ENCODE data around the gene PATZ1. TPM values are rescaled to one million over a fixed set of nuclear protein-coding genes. Genes with fewer than 3 reads are reported as not detected.

The PATZ1 gene
- total RNA-seq, 1 donor from 2014 or later = 27.6 TPM

DNA sequence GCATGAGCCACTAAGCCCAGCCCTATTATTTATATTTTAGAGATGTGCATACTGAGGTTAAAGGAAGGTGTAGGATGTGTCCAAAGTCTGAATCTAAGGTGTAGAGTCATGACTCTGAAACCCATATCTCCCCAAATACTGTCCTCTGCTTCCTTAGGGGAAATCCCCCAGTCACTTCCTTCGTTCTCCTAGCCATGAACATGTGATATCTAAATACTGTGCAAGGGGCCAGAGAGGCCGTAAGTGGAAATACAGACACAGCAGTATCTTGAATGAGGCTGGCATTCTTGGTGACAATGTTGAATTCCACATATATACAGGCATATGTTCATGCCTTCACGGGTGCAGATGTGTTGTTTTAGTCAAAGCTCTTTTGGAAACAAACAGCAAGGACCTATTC, 21.3 kb upstream of the PATZ1 start:
- no peak overlapping the region for H3K27ac Mint-ChIP-seq (ENCODE audit: unreplicated experiment)
- TF ChIP-seq, protein P1, sequence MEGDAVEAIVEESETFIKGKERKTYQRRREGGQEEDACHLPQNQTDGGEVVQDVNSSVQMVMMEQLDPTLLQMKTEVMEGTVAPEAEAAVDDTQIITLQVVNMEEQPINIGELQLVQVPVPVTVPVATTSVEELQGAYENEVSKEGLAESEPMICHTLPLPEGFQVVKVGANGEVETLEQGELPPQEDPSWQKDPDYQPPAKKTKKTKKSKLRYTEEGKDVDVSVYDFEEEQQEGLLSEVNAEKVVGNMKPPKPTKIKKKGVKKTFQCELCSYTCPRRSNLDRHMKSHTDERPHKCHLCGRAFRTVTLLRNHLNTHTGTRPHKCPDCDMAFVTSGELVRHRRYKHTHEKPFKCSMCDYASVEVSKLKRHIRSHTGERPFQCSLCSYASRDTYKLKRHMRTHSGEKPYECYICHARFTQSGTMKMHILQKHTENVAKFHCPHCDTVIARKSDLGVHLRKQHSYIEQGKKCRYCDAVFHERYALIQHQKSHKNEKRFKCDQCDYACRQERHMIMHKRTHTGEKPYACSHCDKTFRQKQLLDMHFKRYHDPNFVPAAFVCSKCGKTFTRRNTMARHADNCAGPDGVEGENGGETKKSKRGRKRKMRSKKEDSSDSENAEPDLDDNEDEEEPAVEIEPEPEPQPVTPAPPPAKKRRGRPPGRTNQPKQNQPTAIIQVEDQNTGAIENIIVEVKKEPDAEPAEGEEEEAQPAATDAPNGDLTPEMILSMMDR (IDR thresholded peaks at IDR 0.05) = no peak
- H3K9me3 Mint-ChIP-seq (ENCODE audit: unreplicated experiment) = no peaks in the 10 kb centered on the region
- H3K27me3 Mint-ChIP-seq (ENCODE audit: unreplicated experiment) = no peaks in the 10 kb centered on the region
- H3K4me3 Mint-ChIP-seq (ENCODE audit: unreplicated experiment) = no peak overlapping the region
- H3K4me1 Mint-ChIP-seq (ENCODE audit: unreplicated experiment) = no peaks in the 10 kb centered on the region
- no peak for DNase-seq (ENCODE audit: extremely low spot score, unreplicated experiment)
- H3K36me3 Mint-ChIP-seq (ENCODE audit: unreplicated experiment) = no peaks in the 10 kb centered on the region

DNA sequence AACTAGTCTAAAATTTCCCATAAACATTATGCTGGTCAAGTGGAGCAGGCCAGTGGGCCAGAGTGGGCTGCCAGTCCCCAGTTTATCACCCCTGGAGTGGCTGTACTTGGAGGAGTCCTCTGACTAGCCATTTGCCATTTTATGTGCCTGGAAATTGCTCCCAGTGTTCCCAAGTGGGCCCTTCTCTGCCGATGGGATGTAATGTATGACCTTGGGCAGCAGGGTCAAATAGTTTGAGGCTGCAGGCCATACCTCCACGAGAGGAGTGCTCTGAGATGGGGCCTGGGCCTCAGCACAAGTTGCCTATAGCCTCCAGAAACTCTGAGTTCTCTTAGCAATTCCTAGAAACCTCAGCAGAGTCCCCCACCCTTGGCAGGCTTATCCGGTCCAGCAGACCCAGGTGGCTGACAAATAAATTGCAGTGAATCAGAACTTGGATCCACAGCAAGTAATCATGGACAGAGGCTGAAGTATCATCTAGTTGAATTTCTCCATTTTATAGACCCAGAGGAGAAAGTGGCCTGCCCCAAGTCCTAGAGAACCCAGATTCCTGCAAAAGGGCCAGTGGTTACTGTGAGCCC, 17.8 kb upstream of the PATZ1 start:
- H3K9me3 Mint-ChIP-seq (ENCODE audit: unreplicated experiment) = no peaks in the 10 kb centered on the region
- no peak overlapping the region for H3K27ac Mint-ChIP-seq (ENCODE audit: unreplicated experiment)
- no peak for DNase-seq (ENCODE audit: extremely low spot score, unreplicated experiment)
- H3K4me1 Mint-ChIP-seq (ENCODE audit: unreplicated experiment) = no peaks in the 10 kb centered on the region
- TF ChIP-seq, protein P1 (IDR thresholded peaks at IDR 0.05) = no peak
- no peak overlapping the region for H3K4me3 Mint-ChIP-seq (ENCODE audit: unreplicated experiment)
- H3K36me3 Mint-ChIP-seq (ENCODE audit: unreplicated experiment) = no peaks in the 10 kb centered on the region
- peaks cover 6% of the 10 kb centered on the region for H3K27me3 Mint-ChIP-seq (ENCODE audit: unreplicated experiment)

DNA sequence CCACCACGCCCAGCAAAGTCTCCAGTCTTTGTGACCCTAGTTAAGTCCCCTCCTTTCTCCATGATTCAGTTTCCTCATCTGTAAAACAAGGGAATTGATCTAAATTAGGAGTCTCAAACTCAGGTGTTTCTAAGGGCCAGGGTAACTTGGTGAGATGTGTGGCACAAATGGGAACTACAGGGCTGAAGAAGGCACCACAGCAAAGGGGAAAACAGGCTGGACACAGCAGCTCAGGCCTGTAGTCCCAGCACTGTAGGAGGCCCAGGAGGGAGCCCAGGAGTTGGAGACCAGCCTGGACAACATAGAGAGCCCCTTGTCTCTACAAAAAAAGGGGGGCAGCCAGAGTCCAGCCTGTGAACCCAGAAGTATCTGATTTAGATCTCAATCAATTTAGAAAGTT, 15.6 kb upstream of the PATZ1 start:
- H3K27ac Mint-ChIP-seq (ENCODE audit: unreplicated experiment) = no peak overlapping the region
- H3K27me3 Mint-ChIP-seq (ENCODE audit: unreplicated experiment) = peaks cover 6% of the 10 kb centered on the region
- H3K36me3 Mint-ChIP-seq (ENCODE audit: unreplicated experiment) = no peaks in the 10 kb centered on the region
- TF ChIP-seq, protein P1 (IDR thresholded peaks at IDR 0.05) = no peak
- no peaks in the 10 kb centered on the region for H3K9me3 Mint-ChIP-seq (ENCODE audit: unreplicated experiment)
- no peaks in the 10 kb centered on the region for H3K4me1 Mint-ChIP-seq (ENCODE audit: unreplicated experiment)
- DNase-seq (ENCODE audit: extremely low spot score, unreplicated experiment) = no peak
- H3K4me3 Mint-ChIP-seq (ENCODE audit: unreplicated experiment) = no peak overlapping the region

DNA sequence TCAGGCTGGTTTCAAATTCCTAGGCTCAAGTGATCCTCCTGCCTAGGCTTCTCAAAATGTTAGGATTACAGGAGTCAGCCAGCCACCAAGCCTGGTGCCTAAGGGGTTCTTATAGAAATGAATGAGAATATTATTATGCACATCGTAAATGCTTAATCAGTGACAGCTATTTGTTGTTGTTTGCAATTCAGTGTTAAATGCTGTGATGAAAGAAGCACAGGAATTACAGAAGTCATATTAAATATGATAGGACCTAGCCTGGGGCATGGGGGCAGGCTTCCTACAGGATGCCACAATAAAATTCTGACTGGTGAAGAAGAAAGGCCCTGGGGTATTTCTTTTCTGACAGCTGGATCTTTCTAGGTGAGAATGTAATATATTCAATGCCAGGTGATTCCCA, 13.9 kb upstream of the PATZ1 start:
- Mint-ChIP-seq H3K36me3 (ENCODE audit: unreplicated experiment) (no peaks in the 10 kb centered on the region), H3K9me3 (ENCODE audit: unreplicated experiment) (no peaks in the 10 kb centered on the region), H3K27me3 (ENCODE audit: unreplicated experiment) (peaks cover 6% of the 10 kb centered on the region), H3K4me1 (ENCODE audit: unreplicated experiment) (no peaks in the 10 kb centered on the region), H3K4me3 (ENCODE audit: unreplicated experiment) (no peak overlapping the region), H3K27ac (ENCODE audit: unreplicated experiment) (no peak overlapping the region)
- TF ChIP-seq, protein P1 (IDR thresholded peaks at IDR 0.05) = no peak
- no peak for DNase-seq (ENCODE audit: extremely low spot score, unreplicated experiment)

DNA sequence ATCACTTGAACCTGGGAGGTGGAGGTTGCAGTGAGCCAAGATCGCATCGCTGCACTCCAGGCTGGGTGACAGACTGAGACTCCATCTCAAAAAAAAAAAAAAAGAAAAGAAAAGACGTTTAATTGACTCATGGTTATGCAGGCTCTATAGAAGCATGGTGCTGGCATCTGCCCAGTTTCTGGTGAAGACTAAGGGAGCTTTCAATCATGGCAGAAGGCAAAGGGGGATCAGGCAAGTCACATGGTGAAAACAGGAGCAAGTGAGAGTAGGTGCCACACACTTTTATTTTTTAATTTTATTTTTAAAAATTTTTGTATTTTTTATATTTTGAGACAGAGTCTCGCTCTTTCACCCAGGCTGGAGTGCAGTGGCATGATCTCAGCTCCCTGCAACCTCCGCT, 8.4 kb upstream of the PATZ1 start:
- Mint-ChIP-seq H3K4me1 (ENCODE audit: unreplicated experiment) (peaks cover 2% of the 10 kb centered on the region), H3K27ac (ENCODE audit: unreplicated experiment) (no peak overlapping the region), H3K9me3 (ENCODE audit: unreplicated experiment) (no peaks in the 10 kb centered on the region), H3K4me3 (ENCODE audit: unreplicated experiment) (no peak overlapping the region), H3K36me3 (ENCODE audit: unreplicated experiment) (no peaks in the 10 kb centered on the region), H3K27me3 (ENCODE audit: unreplicated experiment) (no peaks in the 10 kb centered on the region)
- no peak for DNase-seq (ENCODE audit: extremely low spot score, unreplicated experiment)
- TF ChIP-seq, protein P1 (IDR thresholded peaks at IDR 0.05) = no peak

All from osteocyte (in vitro differentiated cells).